SKM-1 treated with dmso at 0.1 percent for 144 hours (cell line): ENCODE results near the gene SGCE.

Experiments
- DNase-seq: peaks from one replicate; lab custom pipeline; 2025; ENCODE audit not compliant: unreplicated experiment; lab: John Stamatoyannopoulos, UW

SGCE gene

DNA sequence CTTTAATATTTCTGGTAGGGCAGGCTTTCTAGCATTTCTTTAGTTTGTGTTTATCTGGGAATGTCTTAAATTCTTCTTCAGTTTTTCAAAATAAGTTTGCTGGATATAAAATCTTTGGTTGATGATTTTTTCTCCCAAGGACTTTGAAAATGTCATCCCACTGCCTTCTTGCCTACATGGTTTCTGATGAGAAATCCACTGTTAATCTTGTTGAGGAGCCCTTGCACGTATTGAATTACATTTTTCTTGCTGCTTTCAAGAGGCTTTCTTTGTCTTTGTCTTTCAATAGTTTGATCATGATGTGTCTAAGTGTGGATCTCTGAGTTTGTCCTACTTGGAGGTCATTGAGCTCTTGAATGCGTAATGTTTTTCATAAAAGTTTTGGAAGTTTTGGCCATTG lies 80.3 kb downstream of the SGCE start:
- no peak for DNase-seq

GRCh38 chr7:94571816-94572215 lies 84.1 kb downstream of the SGCE start:
- DNase-seq = no peak

DNA sequence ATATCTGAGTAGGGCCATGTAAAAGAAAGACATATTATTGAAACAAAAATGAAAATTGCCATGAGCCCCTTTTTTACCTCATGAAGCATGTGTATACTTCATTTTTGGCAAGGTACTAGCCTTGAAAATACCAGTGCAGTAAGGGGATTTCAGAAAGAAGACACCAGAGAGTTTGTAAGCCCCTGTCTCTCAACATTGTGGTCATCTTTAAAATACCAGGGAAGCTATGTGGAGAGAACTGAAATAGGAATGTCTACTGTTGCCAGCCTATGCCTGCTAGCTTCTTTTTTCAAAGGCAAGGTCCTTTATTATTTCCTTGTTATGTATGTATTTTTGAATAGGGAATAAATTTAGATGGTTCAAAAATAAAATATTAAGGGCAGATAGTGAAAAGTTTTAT lies 88.5 kb downstream of the SGCE start:
- no peak for DNase-seq

GRCh38 chr7:94565247-94565894 lies 90.6 kb downstream of the SGCE start:
- DNase-seq = no peak

DNA sequence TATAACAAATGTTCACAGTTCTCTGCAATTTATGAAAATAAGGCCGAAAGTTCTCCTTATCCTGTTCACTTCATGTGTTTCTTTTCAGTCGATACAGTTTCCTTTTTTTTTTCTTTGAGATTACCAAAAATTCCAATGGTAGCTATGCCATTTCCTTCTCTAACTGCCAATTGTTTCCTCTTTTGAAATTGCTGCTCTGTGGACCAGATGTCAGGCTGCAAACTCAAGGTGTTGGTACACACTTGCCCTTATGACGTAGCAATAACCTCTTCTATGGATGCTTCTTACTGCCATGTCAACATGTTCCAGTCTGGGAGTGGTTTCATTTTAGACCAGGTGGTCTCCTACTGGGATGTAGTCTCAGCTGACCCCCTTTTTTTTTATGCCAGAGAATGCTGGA lies 93.4 kb downstream of the SGCE start:
- no peak for DNase-seq

DNA sequence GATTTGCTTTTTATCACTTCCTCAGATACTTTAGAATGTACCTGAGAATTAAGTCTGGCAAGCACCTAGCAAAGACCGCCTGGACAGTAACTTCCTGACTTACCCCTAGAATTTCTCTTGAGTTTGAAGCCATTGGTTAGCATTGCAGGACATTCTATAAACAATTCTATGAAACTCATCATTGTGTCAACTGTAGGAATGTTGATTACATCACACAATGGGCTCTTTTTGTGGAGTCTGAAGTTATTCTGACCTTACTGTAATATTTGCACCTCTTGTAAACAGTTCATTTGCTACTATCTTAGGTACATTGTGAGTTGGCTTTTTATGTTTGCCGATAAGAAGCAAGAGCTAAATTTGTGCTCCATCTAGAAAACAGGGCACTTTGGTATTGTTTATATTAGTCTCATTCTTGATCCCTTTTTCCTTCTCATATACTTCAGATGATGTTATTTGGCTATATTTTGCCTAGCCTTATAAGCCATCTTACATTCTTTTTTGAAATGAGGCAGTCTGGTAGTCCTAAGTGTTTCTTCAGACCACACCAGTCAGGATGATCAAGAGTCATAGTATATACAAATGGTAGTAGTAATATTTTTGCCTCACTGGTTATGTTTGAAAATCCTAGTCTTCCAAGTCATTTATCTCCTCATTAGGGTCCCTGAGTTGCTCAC lies 94.0 kb downstream of the SGCE start:
- no peak for DNase-seq

- DNase-seq = no peak
Observed at GRCh38 chr7:94559972-94560371, 96.0 kb downstream of the SGCE start.

GRCh38 chr7:94557215-94557614 lies 98.7 kb downstream of the SGCE start:
- DNase-seq = no peak

- no peak for DNase-seq
Observed at GRCh38 chr7:94556028-94556427, 99.9 kb downstream of the SGCE start.

DNA sequence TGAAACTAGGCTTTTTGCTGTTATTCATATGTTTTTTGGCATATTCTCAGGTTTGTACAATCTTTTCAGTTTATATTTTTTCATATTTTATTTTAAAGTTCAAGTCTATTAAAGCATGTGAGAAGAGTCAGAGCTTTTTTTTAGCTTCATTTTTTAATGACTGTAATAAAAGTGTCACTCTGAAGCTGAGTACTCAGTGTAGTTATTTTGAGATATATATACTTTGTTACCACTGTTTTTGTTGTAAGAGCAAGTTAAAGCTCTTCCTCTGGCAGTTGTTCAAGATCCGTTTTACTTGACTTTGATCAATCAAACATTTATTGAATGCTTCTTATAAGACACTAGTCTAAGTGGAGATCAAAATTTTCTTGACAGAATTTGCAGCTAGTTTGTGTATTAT lies 108.8 kb downstream of the SGCE start:
- no peak for DNase-seq

- no peak for DNase-seq
Observed at GRCh38 chr7:94540428-94540827, 115.5 kb downstream of the SGCE start.
